ENCODE data around the gene GSN.

GSN gene

GRCh38 chr9:121304707-121305106 is 36.7 kb downstream of the GSN start:
- no peak for FAIRE-seq

- FAIRE-seq: no peak
Observed at GRCh38 chr9:121305269-121305994, 37.5 kb downstream of the GSN start.

GRCh38 chr9:121307976-121308375 is 40.0 kb downstream of the GSN start:
- FAIRE-seq: no peak

- FAIRE-seq: no peak
Observed at GRCh38 chr9:121308765-121309164, 40.8 kb downstream of the GSN start.

- FAIRE-seq: no peak
Observed at GRCh38 chr9:121309171-121309570, 41.2 kb downstream of the GSN start.

- FAIRE-seq: no peak
Observed at GRCh38 chr9:121309833-121310425, 42.0 kb downstream of the GSN start.

- FAIRE-seq: no peak
Observed at GRCh38 chr9:121310571-121310970, 42.6 kb downstream of the GSN start.

- FAIRE-seq: no peak
Observed at GRCh38 chr9:121312169-121312568, 44.2 kb downstream of the GSN start.

- FAIRE-seq: no peak
Observed at GRCh38 chr9:121313458-121314152, 45.6 kb downstream of the GSN start.

GRCh38 chr9:121316378-121316777 is 48.4 kb downstream of the GSN start:
- FAIRE-seq: no peak

GRCh38 chr9:121316852-121317373 is 49.0 kb downstream of the GSN start:
- no peak for FAIRE-seq

GRCh38 chr9:121317737-121318630 is 50.0 kb downstream of the GSN start:
- no peak for FAIRE-seq

- no peak for FAIRE-seq
Observed at GRCh38 chr9:121318631-121319382, 50.8 kb downstream of the GSN start.

GRCh38 chr9:121319383-121319780 is 51.4 kb downstream of the GSN start:
- FAIRE-seq: no peak

GRCh38 chr9:121321016-121321503 is 53.1 kb downstream of the GSN start:
- no peak for FAIRE-seq

- FAIRE-seq: peak; percentile 13
Observed at GRCh38 chr9:121322037-121322736, 54.2 kb downstream of the GSN start.

- no peak for FAIRE-seq
Observed at GRCh38 chr9:121322737-121323448, 54.9 kb downstream of the GSN start.

- FAIRE-seq: no peak
Observed at GRCh38 chr9:121323449-121324151, 55.6 kb downstream of the GSN start.

GRCh38 chr9:121324316-121324715 is 56.4 kb downstream of the GSN start:
- FAIRE-seq: no peak

GRCh38 chr9:121324755-121325154 is 56.8 kb downstream of the GSN start:
- no peak for FAIRE-seq
